ENCODE data around the gene FAHD2A.

The FAHD2A gene

DNA sequence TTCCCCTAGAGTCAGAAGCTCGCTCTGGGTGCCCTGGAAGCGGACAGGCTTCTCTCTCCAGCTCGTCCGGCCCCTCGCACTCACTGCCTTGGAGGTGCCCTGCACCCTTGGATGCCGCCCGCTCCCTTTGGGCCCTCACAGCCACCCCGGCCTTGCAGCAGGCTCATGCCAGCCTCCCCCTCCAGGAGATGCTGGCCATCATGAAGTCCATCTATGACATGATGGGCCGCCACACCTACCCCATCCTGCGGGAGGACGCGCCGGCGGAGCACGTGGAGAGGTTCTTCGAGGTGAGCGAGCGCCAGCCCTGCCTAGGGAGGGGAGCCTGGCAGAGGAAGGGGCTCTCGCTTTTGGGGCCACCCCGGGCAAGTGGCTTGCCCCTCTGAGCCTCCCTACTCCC is 20.3 kb upstream of the FAHD2A start:
- TF ChIP-seq GATA3 (IDR thresholded peaks at IDR 0.05; ENCODE audit: low read depth, low read length) (no peak), GATA2 (IDR thresholded peaks at IDR 0.05; ENCODE audit: low read depth, low read length) (no peak)

DNA sequence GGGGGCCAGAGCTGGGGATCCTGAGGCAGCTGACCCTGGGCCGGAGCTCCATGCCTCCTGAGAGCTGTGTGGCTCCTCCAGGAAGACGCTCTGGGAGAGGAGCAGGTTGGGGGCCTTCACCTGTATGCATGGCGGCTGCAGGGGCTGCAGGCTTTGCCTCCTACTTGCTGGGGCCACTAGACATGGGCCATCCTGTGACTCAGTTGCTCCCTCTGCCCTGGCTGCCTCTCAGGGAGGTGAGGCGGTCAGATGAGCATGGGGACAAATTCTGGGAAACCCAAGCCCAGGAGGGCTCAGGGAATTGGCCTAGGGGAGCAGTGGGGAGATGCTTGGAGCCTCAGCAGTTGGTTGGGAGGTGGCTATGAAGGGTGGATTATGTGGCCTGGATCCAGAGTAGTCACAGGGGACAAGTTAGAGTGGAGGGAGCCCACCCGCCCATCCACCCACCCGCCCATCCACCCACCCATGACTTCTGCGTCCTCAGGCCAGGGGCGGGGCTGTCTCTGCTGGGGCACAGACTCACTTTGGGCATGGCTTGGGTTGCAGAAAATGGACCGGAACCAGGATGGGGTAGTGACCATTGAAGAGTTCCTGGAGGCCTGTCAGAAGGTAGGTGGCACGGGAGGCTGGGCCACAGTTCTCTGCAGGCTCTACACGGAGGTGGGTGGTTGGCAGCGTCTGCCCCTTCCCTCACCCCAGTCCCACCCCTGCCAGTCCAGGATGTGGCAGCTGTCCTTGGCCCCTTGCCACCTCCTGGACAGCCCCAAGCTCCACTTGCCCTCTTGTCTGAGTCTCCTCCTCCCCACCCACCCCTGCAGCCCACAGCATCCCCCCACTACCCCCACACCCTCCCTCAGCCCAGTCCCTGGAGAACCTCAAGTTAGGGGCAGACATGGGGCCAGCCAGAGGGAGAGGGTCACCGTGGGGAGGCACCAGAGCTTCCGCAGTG is 19.5 kb upstream of the FAHD2A start:
- TF ChIP-seq GATA3 (IDR thresholded peaks at IDR 0.05; ENCODE audit: low read depth, low read length), result no peak
- no peak for TF ChIP-seq GATA2 (IDR thresholded peaks at IDR 0.05; ENCODE audit: low read depth, low read length)

DNA sequence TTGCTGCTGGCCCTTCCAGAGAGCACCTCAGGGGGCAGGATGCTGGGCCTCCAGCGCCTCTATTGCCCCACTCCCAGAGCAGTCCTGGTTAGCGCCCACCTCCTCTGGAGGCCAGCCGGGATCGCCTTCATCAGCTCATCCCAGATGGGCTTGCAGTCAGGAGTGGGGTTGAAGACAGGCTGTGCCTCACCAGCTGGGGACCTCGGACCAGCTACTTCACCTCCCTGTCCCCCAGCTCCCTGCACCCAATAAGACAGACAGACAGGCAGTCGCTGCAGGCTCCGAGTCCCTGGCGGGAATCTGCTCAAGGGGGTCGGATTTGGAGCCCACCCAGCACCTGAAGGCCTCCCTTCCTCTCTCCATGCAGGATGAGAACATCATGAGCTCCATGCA is 18.9 kb upstream of the FAHD2A start:
- TF ChIP-seq GATA3 (IDR thresholded peaks at IDR 0.05; ENCODE audit: low read depth, low read length), result no peak
- no peak for TF ChIP-seq GATA2 (IDR thresholded peaks at IDR 0.05; ENCODE audit: low read depth, low read length)

DNA sequence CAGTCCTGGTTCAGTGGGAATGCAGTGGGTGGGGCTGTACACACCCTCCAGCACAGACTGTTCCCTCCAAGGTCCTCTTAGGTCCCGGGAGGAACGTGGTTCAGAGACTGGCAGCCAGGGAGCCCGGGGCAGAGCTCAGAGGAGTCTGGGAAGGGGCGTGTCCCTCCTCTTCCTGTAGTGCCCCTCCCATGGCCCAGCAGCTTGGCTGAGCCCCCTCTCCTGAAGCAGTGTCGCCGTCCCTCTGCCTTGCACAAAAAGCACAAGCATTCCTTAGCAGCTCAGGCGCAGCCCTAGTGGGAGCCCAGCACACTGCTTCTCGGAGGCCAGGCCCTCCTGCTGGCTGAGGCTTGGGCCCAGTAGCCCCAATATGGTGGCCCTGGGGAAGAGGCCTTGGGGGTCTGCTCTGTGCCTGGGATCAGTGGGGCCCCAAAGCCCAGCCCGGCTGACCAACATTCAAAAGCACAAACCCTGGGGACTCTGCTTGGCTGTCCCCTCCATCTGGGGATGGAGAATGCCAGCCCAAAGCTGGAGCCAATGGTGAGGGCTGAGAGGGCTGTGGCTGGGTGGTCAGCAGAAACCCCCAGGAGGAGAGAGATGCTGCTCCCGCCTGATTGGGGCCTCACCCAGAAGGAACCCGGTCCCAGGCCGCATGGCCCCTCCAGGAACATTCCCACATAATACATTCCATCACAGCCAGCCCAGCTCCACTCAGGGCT is 17.5 kb upstream of the FAHD2A start:
- TF ChIP-seq GATA3 (IDR thresholded peaks at IDR 0.05; ENCODE audit: low read depth, low read length) (no peak), GATA2 (IDR thresholded peaks at IDR 0.05; ENCODE audit: low read depth, low read length) (no peak)

DNA sequence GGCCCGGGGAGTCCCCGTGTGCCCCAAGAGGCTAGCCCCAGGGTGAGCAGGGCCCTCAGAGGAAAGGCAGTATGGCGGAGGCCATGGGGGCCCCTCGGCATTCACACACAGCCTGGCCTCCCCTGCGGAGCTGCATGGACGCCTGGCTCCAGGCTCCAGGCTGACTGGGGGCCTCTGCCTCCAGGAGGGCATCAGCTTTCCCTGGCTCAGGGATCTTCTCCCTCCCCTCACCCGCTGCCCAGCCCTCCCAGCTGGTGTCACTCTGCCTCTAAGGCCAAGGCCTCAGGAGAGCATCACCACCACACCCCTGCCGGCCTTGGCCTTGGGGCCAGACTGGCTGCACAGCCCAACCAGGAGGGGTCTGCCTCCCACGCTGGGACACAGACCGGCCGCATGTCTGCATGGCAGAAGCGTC is 16.9 kb upstream of the FAHD2A start:
- TF ChIP-seq GATA2 (IDR thresholded peaks at IDR 0.05; ENCODE audit: low read depth, low read length) (no peak), GATA3 (IDR thresholded peaks at IDR 0.05; ENCODE audit: low read depth, low read length) (no peak)

DNA sequence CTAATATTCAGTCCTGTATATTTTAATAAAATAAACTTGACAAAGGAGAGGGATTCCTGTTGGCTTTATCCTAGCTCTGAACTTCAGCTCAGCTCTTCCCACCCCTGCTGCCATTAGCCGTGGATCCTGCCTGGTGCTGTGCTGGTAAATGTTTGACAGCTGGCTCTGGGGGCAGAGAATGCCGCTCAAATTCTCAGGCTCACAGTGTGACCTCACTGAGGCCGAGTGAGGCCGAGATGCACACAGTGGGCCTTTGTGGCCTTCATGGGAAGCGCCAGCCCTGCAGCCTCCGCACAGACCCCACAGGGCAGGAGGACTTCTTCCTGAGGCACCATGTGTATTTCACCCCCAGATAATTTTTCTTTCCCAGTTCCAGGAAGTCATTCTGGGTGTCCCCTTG is 16.5 kb upstream of the FAHD2A start:
- TF ChIP-seq GATA3 (IDR thresholded peaks at IDR 0.05; ENCODE audit: low read depth, low read length), result no peak
- no peak for TF ChIP-seq GATA2 (IDR thresholded peaks at IDR 0.05; ENCODE audit: low read depth, low read length)

DNA sequence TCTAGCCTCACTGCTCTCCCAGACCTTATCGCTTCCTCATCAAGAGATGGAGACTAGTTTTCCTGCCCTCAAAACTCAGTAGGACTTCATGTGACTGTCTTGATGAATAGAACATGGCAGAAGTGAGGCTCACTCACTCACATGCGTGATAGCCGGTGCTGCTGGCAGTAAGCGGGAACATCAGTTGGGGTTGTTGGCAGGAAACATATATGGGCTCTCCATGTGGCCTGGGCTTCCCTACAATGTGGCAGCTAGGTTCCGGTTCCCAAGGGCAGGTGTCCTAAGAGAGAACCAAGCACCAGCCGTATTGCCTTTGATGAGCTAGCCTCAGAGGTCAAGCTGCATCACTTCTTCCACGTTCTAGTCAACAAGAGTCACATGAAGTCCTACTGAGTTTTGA is 15.2 kb upstream of the FAHD2A start:
- TF ChIP-seq GATA2 (IDR thresholded peaks at IDR 0.05; ENCODE audit: low read depth, low read length), result no peak
- no peak for TF ChIP-seq GATA3 (IDR thresholded peaks at IDR 0.05; ENCODE audit: low read depth, low read length)

DNA sequence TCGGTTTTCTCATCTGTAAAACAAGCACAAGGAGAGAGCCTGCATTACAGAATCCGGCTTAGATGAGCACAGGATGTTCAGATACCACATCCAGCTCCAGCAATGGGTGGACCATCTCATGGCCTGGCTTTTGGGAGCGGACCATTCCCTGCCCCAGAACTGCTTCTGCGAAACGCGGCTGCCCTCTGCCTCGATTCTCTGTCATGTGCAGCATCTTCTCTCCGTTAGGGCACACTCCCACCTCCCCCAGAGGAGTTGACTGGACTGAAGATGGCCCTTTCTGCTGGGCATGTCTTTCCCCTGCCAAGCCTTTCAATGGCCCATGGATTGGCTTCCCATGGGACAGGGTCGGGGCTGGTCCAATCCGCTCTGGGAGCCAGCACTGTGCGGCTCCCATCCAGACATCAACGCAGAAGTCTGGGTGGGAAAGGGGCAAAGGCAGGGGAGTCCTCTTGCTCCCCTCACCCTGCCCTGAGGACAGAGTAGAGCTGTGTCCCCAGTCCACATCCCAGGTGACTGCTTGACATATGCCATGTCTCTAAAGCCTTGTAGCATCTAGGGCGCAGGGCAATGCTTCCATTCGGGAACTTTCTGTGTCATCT is 14.3 kb upstream of the FAHD2A start:
- TF ChIP-seq GATA3 (IDR thresholded peaks at IDR 0.05; ENCODE audit: low read depth, low read length), result no peak
- no peak for TF ChIP-seq GATA2 (IDR thresholded peaks at IDR 0.05; ENCODE audit: low read depth, low read length)

DNA sequence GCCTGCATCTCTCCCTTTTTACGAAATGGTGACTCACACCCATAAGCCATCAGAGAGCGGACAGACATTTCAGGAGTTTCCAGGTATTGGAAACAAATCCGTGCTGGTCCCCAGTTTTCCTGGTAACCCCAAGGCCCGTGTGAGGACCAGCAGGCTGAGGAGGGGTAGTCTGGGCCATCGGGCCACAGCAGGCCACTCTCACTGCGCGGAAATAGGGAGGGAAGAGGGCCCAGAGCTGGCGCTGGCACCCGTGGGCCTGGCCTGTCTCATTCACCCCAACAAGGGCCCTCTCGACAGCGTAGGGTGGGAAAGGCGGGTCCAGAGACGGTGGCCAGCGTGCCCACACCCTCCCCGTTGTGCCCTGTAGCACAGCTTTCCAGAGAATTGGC is 13.7 kb upstream of the FAHD2A start:
- TF ChIP-seq GATA3 (IDR thresholded peaks at IDR 0.05; ENCODE audit: low read depth, low read length) (no peak), GATA2 (IDR thresholded peaks at IDR 0.05; ENCODE audit: low read depth, low read length) (no peak)

DNA sequence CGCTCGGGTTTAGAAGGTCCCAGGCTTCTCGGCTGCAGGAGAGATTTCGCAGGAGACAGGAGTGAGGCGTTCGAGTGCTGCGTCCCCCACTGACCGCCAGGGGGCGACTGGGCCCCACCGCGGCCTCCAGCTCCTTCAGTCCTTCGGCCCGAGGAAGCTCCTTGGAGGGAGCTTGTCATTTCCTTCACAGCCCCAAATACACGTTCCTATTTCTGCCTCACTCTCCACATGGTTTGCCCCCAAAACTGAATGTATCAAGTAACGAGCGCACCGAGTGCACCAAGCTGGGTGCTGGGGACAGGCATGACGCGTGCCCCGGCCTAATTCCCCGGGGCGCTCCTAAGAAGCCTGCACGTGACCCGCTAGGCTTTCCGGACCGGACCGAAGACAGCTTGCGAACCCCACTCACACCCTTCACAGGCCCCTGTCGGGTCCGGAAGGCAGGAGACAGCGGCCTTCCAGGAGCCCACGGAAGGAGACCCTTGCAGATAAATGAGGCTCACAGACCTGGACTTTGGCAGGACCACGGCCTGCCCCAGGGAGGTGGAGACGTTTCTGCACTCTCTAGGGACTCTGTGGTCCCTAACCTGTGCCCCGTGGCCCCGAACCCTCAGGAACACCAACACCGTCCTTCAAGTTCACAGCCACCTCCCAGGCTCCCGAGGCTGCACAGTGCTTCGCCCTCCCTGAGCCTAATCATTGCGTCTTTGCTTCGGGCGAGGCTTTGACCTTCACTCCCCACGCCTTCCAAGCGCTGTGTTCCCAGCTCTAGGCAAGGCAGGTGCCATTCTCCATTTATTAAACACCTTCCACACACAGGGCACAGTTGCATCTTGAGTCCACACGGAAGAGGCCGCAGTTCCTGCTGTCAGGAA is 13.0 kb upstream of the FAHD2A start:
- no peak for TF ChIP-seq GATA3 (IDR thresholded peaks at IDR 0.05; ENCODE audit: low read depth, low read length)
- no peak for TF ChIP-seq GATA2 (IDR thresholded peaks at IDR 0.05; ENCODE audit: low read depth, low read length)

DNA sequence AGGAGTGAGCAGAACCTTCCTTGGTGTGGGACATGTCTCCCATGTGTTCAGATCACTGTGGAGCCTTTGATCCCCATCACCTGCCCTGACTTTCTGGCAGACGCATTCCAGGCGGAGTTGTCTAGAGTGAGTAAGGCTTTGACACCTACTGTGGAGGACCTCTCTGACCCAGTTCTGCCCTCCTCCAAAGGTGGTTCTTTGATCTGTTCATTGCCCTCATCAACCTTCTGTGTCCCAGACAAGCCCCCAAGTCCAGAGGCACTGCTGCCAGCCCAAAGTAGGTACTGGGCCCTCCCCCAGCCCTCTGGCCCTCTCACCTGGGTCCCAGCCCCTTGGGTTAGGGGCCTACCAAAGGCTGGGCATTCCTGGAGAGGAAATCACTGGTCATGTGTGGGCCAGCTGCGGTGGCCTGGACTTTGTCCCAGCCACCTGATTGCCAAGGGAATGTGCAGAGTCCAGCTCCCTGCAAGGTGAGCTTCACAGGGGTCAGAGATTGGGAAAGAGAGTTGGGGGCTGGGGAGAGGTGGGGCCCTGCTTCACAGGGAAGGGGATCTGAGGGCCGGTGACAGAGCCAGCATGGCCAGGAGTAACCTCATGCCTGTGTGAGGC is 12.1 kb upstream of the FAHD2A start:
- TF ChIP-seq GATA2 (IDR thresholded peaks at IDR 0.05; ENCODE audit: low read depth, low read length), result no peak
- no peak for TF ChIP-seq GATA3 (IDR thresholded peaks at IDR 0.05; ENCODE audit: low read depth, low read length)

DNA sequence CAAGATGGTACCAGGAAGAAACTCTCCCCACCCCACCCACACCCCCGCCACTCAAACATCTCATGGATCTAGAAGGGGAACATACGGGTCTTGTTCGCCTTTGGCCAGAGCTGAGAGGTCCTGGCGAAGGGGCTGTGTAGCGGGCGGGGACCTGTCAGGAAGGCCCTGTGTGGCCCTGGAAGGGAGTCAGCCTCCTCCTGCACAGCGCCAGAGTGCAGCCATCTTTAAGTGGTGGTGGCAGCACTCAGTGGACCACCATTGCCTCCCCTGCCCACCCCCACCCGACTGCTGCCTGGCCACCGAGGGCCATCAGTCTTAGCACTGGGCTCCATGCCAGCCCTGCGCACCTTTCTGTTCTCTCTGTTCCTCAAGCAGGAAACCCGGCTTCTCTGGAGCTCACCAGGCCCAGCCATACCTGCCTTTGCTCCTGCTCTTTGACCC is 11.6 kb upstream of the FAHD2A start:
- TF ChIP-seq GATA2 (IDR thresholded peaks at IDR 0.05; ENCODE audit: low read depth, low read length), result no peak
- no peak for TF ChIP-seq GATA3 (IDR thresholded peaks at IDR 0.05; ENCODE audit: low read depth, low read length)

DNA sequence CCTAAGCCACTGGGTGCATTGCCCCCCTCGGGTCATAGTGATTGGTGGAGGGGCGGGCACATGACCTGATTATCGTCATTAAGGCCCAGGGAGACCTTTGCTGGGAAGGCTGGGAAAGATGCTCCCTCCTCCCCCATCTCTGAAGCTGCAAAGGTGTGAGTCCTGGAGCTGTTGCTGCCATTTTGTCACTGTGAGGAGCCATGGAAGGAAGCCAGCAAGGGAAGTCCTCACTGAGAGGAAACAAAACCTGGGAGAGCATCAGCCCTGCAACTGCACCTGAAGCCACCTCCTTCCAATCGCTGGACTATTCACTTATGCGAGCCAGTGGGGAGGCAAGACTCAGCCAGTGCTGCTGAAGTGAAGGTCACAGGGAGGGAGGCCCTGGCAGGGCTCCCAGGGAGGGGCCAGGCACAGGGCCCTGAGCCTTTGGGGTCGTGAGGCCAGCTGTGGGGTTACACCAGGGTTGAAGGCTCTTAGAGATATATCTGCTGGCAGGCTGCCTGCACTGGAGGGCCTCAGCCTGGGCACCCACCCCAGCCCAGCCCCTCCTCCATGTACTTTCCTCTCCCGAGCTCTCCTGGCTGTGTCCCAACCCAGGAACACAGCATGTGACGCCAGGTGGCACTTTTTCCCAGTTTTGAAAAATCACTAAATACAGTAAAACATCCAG is 10.7 kb upstream of the FAHD2A start:
- TF ChIP-seq GATA2 (IDR thresholded peaks at IDR 0.05; ENCODE audit: low read depth, low read length), result no peak
- no peak for TF ChIP-seq GATA3 (IDR thresholded peaks at IDR 0.05; ENCODE audit: low read depth, low read length)
